ENCODE measurements around the gene SNTG2.

Gene SNTG2

DNA sequence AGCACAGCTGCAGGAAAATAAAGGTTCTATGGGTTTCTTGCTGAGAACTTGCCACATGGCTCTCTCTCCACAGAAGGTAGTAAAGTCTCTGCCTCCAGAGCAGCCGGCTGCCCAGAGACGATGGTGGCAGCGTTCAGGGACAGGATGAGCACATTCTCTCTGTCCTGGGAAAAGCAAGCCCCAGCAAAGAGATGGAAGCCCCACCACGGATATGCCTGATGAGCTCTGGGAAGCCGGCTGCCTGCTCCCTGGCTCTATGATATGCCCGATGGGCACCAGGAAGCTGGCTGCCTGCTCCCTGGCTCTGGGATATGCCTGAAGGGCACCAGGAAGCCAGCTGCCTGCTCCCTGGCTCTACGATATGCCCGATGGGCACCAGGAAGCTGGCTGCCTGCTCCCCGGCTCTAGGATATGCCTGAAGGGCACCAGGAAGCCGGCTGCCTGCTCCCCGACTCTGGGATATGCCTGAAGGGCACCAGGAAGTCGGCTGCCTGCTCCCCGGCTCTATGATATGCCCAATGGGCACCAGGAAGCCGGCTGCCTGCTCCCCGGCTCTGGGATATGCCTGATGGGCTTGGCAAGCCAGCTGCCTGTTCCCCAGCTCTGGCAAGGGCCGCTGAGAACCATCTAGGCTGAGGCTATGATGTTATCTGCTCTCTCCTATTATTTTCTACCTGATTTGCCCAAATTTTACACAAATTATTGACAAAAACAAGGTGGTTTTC lies 21.5 kb upstream of the SNTG2 start:
- DNase-seq: no peak

DNA sequence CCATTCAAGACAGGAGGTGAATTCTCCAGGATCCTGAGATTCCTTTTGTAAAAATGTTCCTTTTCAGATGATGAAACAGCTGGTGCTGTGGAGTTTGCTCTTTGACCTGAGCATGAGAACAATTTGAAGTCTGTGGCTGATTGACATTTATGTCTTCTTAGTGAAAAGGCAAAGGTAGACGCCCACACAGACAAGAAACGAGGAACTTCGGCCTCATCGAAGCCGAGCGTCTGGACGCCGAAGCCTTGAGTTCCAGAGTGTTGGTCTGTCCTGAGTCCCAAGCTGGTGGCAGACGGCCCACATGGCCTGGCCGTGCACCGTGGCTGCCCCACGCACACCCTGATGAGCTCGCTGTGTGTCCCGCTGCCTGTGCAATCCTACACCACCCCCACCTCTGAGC lies 20.7 kb upstream of the SNTG2 start:
- no peak for DNase-seq

DNA sequence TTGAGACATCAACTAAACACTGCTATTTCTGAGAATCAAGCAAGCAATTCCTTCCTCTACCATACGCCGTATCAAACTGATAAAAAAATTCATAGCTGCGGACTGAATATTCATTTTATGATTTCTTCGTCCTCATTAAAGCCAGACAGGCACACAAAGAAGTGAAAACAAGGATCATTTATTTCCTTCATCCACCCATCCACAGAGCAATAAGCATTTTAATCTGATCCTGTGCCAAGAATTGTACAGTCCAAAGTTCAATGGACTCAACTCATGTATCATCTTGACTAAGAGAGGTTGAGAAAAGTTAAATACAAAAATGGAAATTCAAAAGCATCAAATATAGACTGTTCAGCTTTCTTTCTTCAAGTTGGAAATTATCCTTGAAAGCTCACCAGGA lies 19.7 kb upstream of the SNTG2 start:
- no peak for DNase-seq

DNA sequence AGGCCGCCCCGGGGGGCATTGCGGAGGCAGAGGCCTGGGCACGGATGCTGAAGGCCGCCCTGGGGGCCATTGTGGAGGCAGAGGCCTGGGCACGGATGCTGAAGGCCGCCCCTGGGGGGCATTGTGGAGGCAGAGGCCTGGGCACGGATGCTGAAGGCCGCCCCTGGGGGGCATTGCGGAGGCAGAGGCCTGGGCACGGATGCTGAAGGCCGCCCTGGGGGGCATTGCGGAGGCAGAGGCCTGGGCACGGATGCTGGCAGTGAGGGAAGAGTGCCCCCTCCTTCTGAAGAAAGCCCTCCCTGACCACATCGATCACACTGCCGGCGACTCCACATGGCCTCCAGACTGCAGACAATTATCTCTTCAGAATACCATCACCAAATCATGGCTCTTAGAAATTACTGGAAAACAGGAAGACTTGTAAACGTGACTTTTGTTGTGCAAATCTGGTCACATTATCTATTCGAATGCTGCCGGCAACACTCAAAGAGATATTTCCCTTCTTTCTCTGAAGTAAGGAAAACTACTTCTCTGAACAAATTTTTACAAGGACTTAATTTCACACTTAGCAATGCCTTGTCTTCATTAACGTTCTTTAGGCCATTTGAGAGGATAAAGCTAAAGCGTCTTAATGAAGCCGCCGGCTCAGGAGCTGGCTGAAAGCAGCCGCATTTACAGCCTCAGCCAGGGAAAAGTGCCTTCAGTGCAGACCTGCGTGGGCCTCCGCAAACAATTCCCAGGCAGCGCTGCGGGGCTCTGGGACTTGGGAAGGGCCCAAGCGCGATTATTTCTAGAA lies 18.1 kb upstream of the SNTG2 start:
- no peak for DNase-seq

DNA sequence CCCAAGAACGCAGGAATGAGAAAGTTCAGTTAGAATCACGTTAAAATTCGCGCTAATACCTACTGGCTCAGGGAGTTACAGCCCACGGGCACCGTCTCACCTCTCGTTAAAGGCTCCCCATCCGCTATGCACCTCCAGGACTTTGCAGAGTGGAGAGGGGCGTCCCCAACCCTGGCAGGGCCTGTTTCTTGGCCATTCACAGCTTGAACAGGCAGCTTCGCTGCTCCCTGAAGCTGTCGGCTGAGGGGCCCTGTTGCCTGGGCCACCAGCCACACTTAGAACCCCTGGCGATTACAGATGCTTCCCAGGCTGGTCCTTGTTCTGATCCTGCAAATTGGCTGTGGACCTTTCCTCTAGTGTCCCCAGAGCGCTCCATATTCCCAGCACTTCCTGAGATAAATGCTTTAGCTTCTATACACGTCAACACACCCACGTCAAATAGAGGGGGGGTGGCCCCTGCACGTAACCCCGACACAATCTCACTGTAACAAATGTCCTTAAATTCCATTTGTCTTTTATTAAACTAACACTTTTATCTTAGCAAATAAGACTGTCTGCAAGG lies 16.8 kb upstream of the SNTG2 start:
- no peak for DNase-seq

- no peak for DNase-seq
These were observed 13.1 kb upstream of the SNTG2 start for GRCh38 chr2:937530-937929.

- DNase-seq: no peak
These were observed 12.3 kb upstream of the SNTG2 start for GRCh38 chr2:938181-939005.

DNA sequence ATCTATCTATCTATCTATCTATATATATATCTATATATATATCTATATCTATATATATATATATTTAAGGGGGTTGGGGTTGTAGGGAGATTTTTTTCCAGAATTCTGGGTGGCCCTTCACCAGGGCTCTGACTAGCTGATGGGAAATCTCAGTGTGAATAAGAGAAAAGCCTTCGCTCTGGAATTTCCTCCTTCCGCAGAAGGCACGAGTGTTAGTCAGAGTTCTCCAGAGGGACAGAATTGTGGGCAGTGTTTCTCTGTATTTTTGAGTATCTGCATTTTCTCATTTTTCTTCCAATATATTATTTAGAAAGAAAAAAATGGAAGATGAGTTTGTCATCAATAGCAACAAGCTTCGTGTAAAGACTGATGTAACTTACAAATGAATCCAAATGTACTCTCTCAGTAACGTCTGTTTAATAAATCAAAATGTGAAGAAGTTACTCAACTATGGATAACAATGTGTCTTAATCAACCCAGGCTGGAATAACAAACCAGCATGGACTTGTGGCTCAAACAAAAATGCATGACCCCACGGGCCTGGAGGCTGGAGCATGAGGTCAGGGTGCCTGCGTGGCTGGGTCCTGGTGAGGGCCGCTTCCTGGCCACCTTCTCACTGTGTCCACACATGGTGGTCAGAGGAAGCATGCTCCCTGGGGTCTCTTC lies 10.6 kb upstream of the SNTG2 start:
- no peak for DNase-seq

- no peak for DNase-seq
These were observed 8.8 kb upstream of the SNTG2 start for GRCh38 chr2:941871-942270.

DNA sequence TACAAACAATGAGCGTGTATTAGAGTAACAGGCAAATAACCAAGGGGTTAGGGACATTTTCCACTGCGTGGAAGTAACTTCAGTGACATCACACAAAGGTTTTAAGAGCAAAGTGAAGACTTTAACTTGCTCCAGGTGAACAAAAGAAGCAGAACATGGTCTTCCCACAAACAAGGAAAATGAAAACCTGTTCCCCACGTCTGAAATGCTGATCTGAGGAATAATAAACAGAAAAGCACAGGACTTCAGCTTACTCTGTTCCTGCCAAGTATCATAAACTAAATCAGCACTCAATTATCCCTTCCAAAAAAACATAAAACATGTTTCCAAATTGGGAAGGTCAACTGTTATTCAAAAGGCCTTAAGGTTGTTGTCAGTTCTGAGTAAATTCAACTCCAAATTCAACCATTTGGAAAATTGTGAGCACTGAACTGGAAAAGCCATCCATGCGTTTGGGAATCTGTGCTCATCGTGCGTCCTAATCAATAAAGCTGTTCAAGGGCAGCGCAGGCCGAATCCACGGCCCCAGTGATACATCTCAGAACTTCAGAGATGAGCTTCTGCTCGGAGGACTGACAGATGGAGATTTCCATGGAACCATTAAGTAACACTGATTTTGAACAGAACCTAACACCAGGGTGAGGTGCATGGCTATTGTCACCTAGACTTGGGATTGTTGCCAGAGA lies 7.7 kb upstream of the SNTG2 start:
- DNase-seq: no peak

DNA sequence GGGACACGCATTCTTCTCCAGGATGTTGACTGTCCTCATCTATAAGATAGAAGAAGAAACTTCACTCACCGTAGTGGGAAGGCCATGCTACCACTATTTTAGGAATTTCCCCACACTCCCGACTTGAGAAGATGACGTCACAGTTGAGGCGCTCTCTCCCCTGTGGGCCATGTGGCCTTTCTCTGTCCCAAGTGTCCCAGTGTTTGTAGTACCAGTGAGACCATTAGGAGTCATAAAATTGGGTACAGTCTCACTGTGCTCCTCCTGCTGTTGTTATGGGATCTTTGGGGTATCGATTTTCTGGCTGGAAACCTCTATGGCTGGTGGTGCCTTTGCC lies 7.2 kb upstream of the SNTG2 start:
- no peak for DNase-seq

DNA sequence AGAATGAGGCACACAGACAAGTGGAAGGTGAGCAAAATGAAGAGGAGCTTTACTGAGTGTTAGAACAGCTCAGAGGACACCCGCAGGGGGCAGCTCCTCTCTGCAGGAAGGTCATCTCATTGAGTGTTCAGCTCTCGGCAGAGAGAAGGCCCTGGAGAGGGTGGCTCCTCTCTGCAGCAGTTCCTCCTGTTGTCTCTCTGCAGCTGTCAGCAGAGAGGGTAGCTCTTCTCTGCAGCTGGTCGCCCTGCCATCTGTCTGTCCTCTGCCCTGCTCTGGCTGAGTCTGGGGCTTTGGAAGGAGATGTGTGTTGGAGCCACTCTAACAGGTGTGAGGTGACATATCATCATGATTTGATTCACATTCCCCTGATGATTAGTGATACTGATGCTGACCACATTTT lies 6.8 kb upstream of the SNTG2 start:
- no peak for DNase-seq

DNA sequence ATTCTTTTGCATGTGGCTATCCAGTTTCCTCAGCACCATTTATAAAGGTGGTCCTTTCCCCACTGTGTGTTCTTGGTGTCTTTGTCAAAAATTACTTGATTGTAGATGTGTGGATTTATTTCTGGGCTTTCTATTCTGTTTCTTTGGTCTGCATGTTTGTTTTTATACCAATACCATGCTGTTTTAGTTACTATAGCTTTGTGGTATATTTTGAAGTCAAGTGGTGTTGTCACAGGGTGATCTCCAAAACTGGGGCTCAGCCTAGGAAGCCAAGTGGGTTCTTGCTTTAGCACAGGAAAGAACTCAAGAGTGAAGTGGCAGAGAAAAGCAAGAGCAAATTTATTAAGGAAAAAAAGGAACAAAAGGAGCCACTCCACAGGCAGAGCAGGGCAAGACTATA lies 6.0 kb upstream of the SNTG2 start:
- no peak for DNase-seq

- no peak for DNase-seq
These were observed 5.5 kb upstream of the SNTG2 start for GRCh38 chr2:945104-945503.

GRCh38 chr2:946073-946948 lies 4.3 kb upstream of the SNTG2 start:
- no peak for DNase-seq

DNA sequence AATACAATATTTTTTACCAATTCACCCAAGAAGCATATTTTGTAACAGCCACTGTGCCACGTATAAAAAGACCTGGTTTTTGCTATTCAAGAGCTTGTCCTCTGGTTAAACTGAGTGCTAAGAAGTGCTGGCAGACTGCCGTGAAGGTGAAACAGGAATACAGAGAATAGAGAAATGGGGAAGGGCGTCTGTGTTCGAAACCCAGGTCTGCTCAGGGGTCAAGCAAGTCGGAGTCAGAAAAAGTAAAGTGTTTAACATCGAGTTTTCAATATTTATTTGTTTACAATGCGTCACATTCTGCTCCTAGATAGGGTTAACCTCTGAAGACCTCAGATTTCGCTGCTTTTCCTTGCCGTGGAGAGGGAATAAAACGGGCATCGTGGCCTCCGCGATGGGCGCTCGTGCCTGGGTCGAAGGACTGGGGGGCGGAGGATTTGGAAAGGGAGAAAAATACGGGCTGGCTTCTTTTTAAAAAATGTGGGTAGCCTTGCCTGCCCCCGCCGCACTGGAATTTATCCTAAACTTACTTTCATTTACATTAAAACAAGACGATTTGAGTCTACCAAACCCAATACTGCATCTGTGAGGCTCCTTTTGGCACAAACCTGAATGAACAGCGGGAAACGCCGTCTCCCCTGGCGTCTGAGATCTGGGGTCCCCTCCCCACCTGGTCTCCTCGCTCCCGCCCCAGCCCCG lies 1.1 kb upstream of the SNTG2 start:
- DNase-seq: peak in 1 of 2 experiments; percentile 36

GRCh38 chr2:951224-952006 lies 766 bp downstream of the SNTG2 start:
- DNase-seq: no peak

- no peak for DNase-seq
These were observed 2.8 kb downstream of the SNTG2 start for GRCh38 chr2:953408-953807.

- DNase-seq: peak; percentile 31 to 70
These were observed 3.5 kb downstream of the SNTG2 start for GRCh38 chr2:953975-954686.

Data from NCI-H526 (cell line).